Mesenchymal stem cell (in vitro differentiated cells and primary cell): ENCODE results near the gene COL4A1.

ENCODE experiments used
- DNase-seq: peaks from one replicate; pipeline ENCODE4 v3.0.0-alpha.2; 2013
- H2AFZ ChIP-seq: one replicate; pipeline ENCODE4 v1.6.1; 2013; ENCODE audit warnings: low read depth, mild to moderate bottlenecking, control low read depth, inconsistent platforms, low read length, moderate library complexity
- H2AK5ac ChIP-seq: 2 replicates; pipeline ENCODE4 v1.6.1; 2013; ENCODE audit warnings: low read length, moderate library complexity, mild to moderate bottlenecking, inconsistent platforms; ENCODE audit not compliant: severe bottlenecking
- H2BK120ac ChIP-seq: one replicate; pipeline ENCODE4 v1.6.1; 2013; ENCODE audit warnings: low read depth, mild to moderate bottlenecking, inconsistent platforms, low read length, moderate library complexity
- H2BK12ac ChIP-seq, 2 experiments: one replicate each; pipeline ENCODE4 v1.6.1; 2013; ENCODE audit warnings: inconsistent platforms in 2 of 2, low read length in 2 of 2, mild to moderate bottlenecking in 2 of 2, moderate library complexity in 2 of 2, control low read depth in 1 of 2
- H2BK15ac ChIP-seq: one replicate; pipeline ENCODE4 v1.6.1; 2013; ENCODE audit warnings: mild to moderate bottlenecking, low read depth, inconsistent platforms; ENCODE audit not compliant: poor library complexity, severe bottlenecking
- H2BK5ac ChIP-seq: 2 replicates; pipeline ENCODE4 v1.6.1; 2013; ENCODE audit warnings: low read depth, mild to moderate bottlenecking, low read length, control low read depth, inconsistent platforms; ENCODE audit not compliant: poor library complexity, severe bottlenecking
- H3K14ac ChIP-seq, 2 experiments: one replicate each; pipeline ENCODE4 v1.6.1; 2013; ENCODE audit warnings: inconsistent platforms in 2 of 2, low read length in 2 of 2, control low read depth in 1 of 2, mild to moderate bottlenecking in 1 of 2, moderate library complexity in 1 of 2
- H3K18ac ChIP-seq, 2 experiments: one replicate each; pipeline ENCODE4 v1.6.1; 2013; ENCODE audit warnings: inconsistent platforms in 2 of 2, low read length in 2 of 2, control low read depth in 1 of 2, low read depth in 1 of 2, mild to moderate bottlenecking in 1 of 2
- H3K23ac ChIP-seq, 2 experiments: one replicate each; pipeline ENCODE4 v1.6.1; 2013; ENCODE audit warnings: inconsistent platforms in 2 of 2, low read length in 2 of 2, mild to moderate bottlenecking in 2 of 2, moderate library complexity in 2 of 2, control low read depth in 1 of 2
- H3K27ac ChIP-seq: 2 replicates; pipeline ENCODE4 v1.5.1; 2013; ENCODE audit warnings: mild to moderate bottlenecking, moderate library complexity, low read length, control low read depth, inconsistent platforms; ENCODE audit not compliant: poor library complexity, severe bottlenecking
- H3K27me3 ChIP-seq, 2 experiments: 2 replicates each; pipeline versions ENCODE4 v1.6.1 to v1.7.0; 2013; ENCODE audit warnings: low read length in 2 of 2, mild to moderate bottlenecking in 2 of 2, moderate library complexity in 2 of 2, control low read depth in 1 of 2, inconsistent platforms in 1 of 2; ENCODE audit not compliant: control insufficient read depth in 1 of 2, insufficient read depth in 1 of 2
- H3K36me3 ChIP-seq, 2 experiments: 2 replicates each; pipeline versions ENCODE4 v1.6.1 to v1.7.0; 2013; ENCODE audit warnings: low read length in 2 of 2, control low read depth in 1 of 2, inconsistent platforms in 1 of 2, low read depth in 1 of 2, mild to moderate bottlenecking in 1 of 2; ENCODE audit not compliant: insufficient read depth in 2 of 2, control insufficient read depth in 1 of 2
- H3K4ac ChIP-seq, 2 experiments: one replicate each; pipeline ENCODE4 v1.6.1; 2013; ENCODE audit warnings: inconsistent platforms in 2 of 2, low read length in 2 of 2, mild to moderate bottlenecking in 2 of 2, moderate library complexity in 2 of 2, control low read depth in 1 of 2, low read depth in 1 of 2
- H3K4me1 ChIP-seq: 2 replicates; pipeline ENCODE4 v1.6.1; 2013; ENCODE audit warnings: low read depth, low read length, control low read depth; ENCODE audit not compliant: control insufficient read depth, insufficient read depth
- H3K4me2 ChIP-seq: 2 replicates; pipeline ENCODE4 v1.6.1; 2013; ENCODE audit warnings: low read length, mild to moderate bottlenecking, inconsistent platforms; ENCODE audit not compliant: poor library complexity, severe bottlenecking
- H3K4me3 ChIP-seq, 2 experiments: 2 replicates each; pipeline versions ENCODE4 v1.5.1 to v1.7.0; 2013; ENCODE audit warnings: low read length in 2 of 2, mild to moderate bottlenecking in 2 of 2, control low read depth in 1 of 2, low read depth in 1 of 2; ENCODE audit not compliant: insufficient read depth in 1 of 2
- H3K79me1 ChIP-seq: replicated peaks from 2 replicates; pipeline ENCODE4 v1.6.1; 2013; ENCODE audit warnings: mild to moderate bottlenecking, control low read depth, low read length, inconsistent platforms; ENCODE audit not compliant: poor library complexity, severe bottlenecking
- H3K9ac ChIP-seq: 2 replicates; pipeline ENCODE4 v1.7.0; 2013; ENCODE audit warnings: mild to moderate bottlenecking, low read length, moderate library complexity
- H3K9me3 ChIP-seq: 2 replicates; pipeline ENCODE4 v1.7.0; 2013; ENCODE audit warnings: mild to moderate bottlenecking, low read length; ENCODE audit not compliant: control insufficient read depth
- H4K8ac ChIP-seq: one replicate; pipeline ENCODE4 v1.6.1; 2013; ENCODE audit warnings: inconsistent platforms, mild to moderate bottlenecking, low read length, moderate library complexity
- H4K91ac ChIP-seq: one replicate; pipeline ENCODE4 v1.6.1; 2013; ENCODE audit warnings: mild to moderate bottlenecking, low read length, inconsistent platforms
- WGBS: methylation state at CpG from one replicate; pipeline ENCODE4 v1.1.7; 2013; ENCODE audit warnings: mixed read lengths; 5-methylcytosine and 5-hydroxymethylcytosine counted together

Gene COL4A1

GRCh38 chr13:110277357-110277975 is 29.5 kb downstream of the COL4A1 start:
- no peak overlapping the region for H2BK5ac ChIP-seq
- no peaks in the 10 kb centered on the region for H3K9me3 ChIP-seq
- H2AFZ ChIP-seq, result no peak overlapping the region
- H2BK12ac ChIP-seq, result no peak overlapping the region
- no peak overlapping the region for H3K27ac ChIP-seq
- no peak overlapping the region for H3K4me2 ChIP-seq
- H3K4ac ChIP-seq, result no peak overlapping the region
- no peak overlapping the region for H4K91ac ChIP-seq
- no peak overlapping the region for H3K23ac ChIP-seq
- H3K4me3 ChIP-seq, result no peak overlapping the region
- H3K27me3 ChIP-seq, result peaks cover 0 to 4% of the 10 kb centered on the region in 2 experiments
- no peak for DNase-seq
- H3K4me1 ChIP-seq, result no peaks in the 10 kb centered on the region
- 54% methylated on average over 5 of the region's 5 CpGs for WGBS
- peaks cover 0 to 15% of the 10 kb centered on the region in 2 experiments for H3K36me3 ChIP-seq
- H3K9ac ChIP-seq, result no peak overlapping the region
- no peak overlapping the region for H2BK120ac ChIP-seq
- peaks cover 16% of the 10 kb centered on the region for H3K79me1 ChIP-seq
- no peak overlapping the region for H3K14ac ChIP-seq
- H3K18ac ChIP-seq, result no peak overlapping the region
- no peak overlapping the region for H2BK15ac ChIP-seq
- H4K8ac ChIP-seq, result no peak overlapping the region
- H2AK5ac ChIP-seq, result no peak overlapping the region

GRCh38 chr13:110276553-110276950 is 30.4 kb downstream of the COL4A1 start:
- H2AFZ ChIP-seq, result no peak overlapping the region
- peaks cover 0 to 11% of the 10 kb centered on the region in 2 experiments for H3K36me3 ChIP-seq
- H3K4ac ChIP-seq, result no peak overlapping the region
- H2AK5ac ChIP-seq, result no peak overlapping the region
- H3K14ac ChIP-seq, result no peak overlapping the region
- H3K9me3 ChIP-seq, result no peaks in the 10 kb centered on the region
- no peak overlapping the region for H3K9ac ChIP-seq
- no peak overlapping the region for H2BK12ac ChIP-seq
- H3K4me2 ChIP-seq, result no peak overlapping the region
- peaks cover 12% of the 10 kb centered on the region for H3K79me1 ChIP-seq
- H3K23ac ChIP-seq, result no peak overlapping the region
- no peak overlapping the region for H2BK5ac ChIP-seq
- no peak overlapping the region for H4K91ac ChIP-seq
- H3K4me1 ChIP-seq, result peaks cover 1% of the 10 kb centered on the region
- no peak overlapping the region for H4K8ac ChIP-seq
- peaks cover 0 to 4% of the 10 kb centered on the region in 2 experiments for H3K27me3 ChIP-seq
- no peak overlapping the region for H2BK15ac ChIP-seq
- no peak overlapping the region for H3K18ac ChIP-seq
- WGBS, result 97% methylated on average over 5 of the region's 5 CpGs
- no peak overlapping the region for H3K4me3 ChIP-seq
- H3K27ac ChIP-seq, result no peak overlapping the region
- no peak overlapping the region for H2BK120ac ChIP-seq
- DNase-seq, result no peak

- peaks cover 0 to 10% of the 10 kb centered on the region in 2 experiments for H3K36me3 ChIP-seq
- H2BK15ac ChIP-seq, result no peak overlapping the region
- H2BK5ac ChIP-seq, result no peak overlapping the region
- 82% methylated on average over 14 of the region's 16 CpGs for WGBS
- H2BK120ac ChIP-seq, result no peak overlapping the region
- peaks cover 0 to 1% of the 10 kb centered on the region in 2 experiments for H3K27me3 ChIP-seq
- peaks cover 15% of the 10 kb centered on the region for H3K79me1 ChIP-seq
- H2AFZ ChIP-seq, result no peak overlapping the region
- H3K4me3 ChIP-seq, result no peak overlapping the region
- H3K23ac ChIP-seq, result no peak overlapping the region
- no peak overlapping the region for H3K4me2 ChIP-seq
- H3K9me3 ChIP-seq, result no peaks in the 10 kb centered on the region
- H4K91ac ChIP-seq, result no peak overlapping the region
- H4K8ac ChIP-seq, result no peak overlapping the region
- DNase-seq, result no peak
- no peak overlapping the region for H3K18ac ChIP-seq
- no peak overlapping the region for H2BK12ac ChIP-seq
- H3K4me1 ChIP-seq, result peaks cover 1% of the 10 kb centered on the region
- H3K27ac ChIP-seq, result no peak overlapping the region
- no peak overlapping the region for H3K14ac ChIP-seq
- no peak overlapping the region for H3K9ac ChIP-seq
- H2AK5ac ChIP-seq, result no peak overlapping the region
- H3K4ac ChIP-seq, result no peak overlapping the region
These were observed 30.9 kb downstream of the COL4A1 start for GRCh38 chr13:110275931-110276552.

DNA sequence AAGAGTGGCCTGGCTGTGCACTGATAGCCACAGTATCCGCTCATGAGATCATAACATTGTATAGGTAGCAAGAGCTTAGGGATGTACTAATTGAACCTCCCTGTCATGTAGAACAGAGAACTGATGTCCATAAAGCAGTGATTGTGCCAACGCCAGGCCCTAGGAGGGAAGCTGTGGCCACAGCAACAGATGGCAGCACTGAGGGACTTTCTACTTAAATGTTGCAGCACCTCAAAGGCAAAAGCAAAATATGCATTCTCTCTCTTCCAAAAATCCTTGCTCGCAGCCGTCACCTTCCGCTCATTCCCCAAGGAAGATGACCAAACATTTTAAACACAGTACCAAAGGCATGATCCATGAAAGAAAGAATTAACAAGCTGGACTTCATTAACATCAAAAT is 32.3 kb downstream of the COL4A1 start:
- Histone ChIP-seq H2BK5ac (no peak overlapping the region), H2AK5ac (no peak overlapping the region), H3K27ac (no peak overlapping the region), H4K8ac (no peak overlapping the region), H4K91ac (no peak overlapping the region), H3K23ac (no peak overlapping the region), H3K4me1 (peaks cover 6% of the 10 kb centered on the region), H2BK12ac (no peak overlapping the region), H3K9ac (no peak overlapping the region), H3K9me3 (no peaks in the 10 kb centered on the region), H3K27me3 (no peaks in the 10 kb centered on the region), H3K4ac (no peak overlapping the region), H3K36me3 (peaks cover 0 to 14% of the 10 kb centered on the region in 2 experiments), H2BK15ac (no peak overlapping the region), H2BK120ac (no peak overlapping the region), H3K14ac (no peak overlapping the region), H3K4me2 (no peak overlapping the region), H2AFZ (no peak overlapping the region), H3K4me3 (no peak overlapping the region), H3K18ac (no peak overlapping the region), H3K79me1 (peaks cover 15% of the 10 kb centered on the region)
- WGBS, result 93% methylated on average over 5 of the region's 5 CpGs
- no peak for DNase-seq
